GM12873 (cell line): Measurements from ENCODE around the gene IL17RE.

Experiments used
- TF ChIP-seq, protein P1 (sequence below): IDR thresholded peaks from 2 replicates; pipeline ENCODE4 v1.5.1; 2012; ENCODE audit warnings: low read depth, mild to moderate bottlenecking, moderate library complexity, low read length, control low read depth; ENCODE audit not compliant: insufficient read depth; ENCODE audit errors: missing control alignments

The IL17RE gene, protein sequence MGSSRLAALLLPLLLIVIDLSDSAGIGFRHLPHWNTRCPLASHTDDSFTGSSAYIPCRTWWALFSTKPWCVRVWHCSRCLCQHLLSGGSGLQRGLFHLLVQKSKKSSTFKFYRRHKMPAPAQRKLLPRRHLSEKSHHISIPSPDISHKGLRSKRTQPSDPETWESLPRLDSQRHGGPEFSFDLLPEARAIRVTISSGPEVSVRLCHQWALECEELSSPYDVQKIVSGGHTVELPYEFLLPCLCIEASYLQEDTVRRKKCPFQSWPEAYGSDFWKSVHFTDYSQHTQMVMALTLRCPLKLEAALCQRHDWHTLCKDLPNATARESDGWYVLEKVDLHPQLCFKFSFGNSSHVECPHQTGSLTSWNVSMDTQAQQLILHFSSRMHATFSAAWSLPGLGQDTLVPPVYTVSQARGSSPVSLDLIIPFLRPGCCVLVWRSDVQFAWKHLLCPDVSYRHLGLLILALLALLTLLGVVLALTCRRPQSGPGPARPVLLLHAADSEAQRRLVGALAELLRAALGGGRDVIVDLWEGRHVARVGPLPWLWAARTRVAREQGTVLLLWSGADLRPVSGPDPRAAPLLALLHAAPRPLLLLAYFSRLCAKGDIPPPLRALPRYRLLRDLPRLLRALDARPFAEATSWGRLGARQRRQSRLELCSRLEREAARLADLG

DNA sequence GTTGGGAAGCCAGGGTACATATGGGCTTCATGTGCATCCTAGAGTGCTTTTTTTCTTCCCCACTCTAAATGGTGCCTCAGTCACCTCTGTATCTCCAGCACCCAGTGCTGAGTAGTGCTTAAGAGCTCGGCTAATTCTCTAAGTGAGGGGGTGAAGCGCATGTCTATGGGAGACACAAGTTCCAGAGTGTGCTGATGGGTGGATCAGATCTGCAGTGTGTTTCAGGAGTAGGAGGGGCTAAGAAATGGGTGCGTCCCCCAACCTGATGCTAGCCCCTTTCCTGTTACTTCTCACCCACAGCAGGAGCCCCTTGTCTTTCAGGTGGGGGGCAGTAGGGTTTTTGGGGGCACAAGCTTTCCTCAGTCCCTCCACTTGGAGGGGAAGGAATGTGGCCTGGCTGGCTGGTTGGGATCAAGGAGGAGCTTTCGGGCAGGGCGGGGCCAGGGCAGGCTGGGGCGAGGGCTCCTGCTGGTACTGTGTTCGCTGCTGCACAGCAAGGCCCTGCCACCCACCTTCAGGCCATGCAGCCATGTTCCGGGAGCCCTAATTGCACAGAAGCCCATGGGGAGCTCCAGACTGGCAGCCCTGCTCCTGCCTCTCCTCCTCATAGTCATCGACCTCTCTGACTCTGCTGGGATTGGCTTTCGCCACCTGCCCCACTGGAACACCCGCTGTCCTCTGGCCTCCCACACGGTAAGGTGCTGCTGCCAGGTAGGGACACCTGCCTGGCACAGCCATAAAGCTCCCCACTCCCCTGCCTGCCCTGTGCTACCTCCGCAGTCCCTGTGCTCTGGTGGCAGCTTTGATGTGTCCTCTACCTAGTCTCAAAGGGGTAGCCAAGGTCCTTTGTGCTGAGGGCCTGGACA, at the start of gene IL17RE:
Gene IL17RE, plus strand, starts transcription at position 477 of the 866 bp plus-strand sequence. Its CDS starts 85 bp downstream, at position 562.
- TF ChIP-seq, protein P1, sequence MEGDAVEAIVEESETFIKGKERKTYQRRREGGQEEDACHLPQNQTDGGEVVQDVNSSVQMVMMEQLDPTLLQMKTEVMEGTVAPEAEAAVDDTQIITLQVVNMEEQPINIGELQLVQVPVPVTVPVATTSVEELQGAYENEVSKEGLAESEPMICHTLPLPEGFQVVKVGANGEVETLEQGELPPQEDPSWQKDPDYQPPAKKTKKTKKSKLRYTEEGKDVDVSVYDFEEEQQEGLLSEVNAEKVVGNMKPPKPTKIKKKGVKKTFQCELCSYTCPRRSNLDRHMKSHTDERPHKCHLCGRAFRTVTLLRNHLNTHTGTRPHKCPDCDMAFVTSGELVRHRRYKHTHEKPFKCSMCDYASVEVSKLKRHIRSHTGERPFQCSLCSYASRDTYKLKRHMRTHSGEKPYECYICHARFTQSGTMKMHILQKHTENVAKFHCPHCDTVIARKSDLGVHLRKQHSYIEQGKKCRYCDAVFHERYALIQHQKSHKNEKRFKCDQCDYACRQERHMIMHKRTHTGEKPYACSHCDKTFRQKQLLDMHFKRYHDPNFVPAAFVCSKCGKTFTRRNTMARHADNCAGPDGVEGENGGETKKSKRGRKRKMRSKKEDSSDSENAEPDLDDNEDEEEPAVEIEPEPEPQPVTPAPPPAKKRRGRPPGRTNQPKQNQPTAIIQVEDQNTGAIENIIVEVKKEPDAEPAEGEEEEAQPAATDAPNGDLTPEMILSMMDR = no peak

DNA sequence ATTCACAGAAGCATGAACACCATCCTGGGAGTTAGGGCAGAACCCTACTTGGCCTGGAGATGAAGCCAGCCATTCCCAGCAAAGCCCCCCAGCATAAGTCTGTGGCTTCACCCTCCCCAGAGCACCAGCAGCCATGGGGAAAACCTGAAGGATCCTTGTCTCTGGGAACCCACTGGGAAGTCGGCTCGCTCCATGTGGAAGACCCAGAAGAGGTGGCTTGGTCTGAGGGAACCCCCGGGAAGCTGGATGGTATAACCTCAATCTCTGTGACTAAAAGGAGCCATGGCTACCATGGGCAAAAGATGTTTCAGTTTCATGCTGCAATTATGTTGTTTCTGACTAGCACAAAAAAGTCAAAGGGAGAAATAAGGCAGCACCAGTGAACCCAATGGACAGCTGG, 47.1 kb upstream of the IL17RE start:
- TF ChIP-seq, protein P1 = no peak

DNA sequence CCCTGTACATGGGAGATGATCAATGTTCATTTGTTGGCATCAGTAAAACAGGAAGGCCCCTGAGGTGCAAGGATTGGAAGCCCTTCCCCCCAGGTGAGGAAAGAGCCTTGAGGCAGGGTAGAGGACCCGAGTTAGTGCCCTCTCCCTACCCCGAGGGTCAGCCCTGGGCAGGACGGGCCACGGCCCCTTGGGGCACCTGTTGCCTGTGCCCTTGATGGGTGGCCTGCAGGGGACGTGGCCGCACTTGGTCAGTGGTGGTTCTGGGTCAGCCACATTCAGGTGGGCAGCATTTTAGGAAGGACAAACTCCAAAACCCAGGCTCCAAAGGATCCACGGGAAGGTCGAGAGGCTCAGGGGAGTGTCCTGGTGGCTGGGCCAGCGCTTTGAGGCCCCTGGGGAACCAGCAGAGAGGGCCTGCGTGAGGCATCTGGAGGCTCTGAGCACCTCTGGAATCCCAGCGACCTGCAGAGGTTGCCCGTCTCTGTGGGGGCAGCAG, 43.1 kb upstream of the IL17RE start:
- TF ChIP-seq, protein P1 = no peak

DNA sequence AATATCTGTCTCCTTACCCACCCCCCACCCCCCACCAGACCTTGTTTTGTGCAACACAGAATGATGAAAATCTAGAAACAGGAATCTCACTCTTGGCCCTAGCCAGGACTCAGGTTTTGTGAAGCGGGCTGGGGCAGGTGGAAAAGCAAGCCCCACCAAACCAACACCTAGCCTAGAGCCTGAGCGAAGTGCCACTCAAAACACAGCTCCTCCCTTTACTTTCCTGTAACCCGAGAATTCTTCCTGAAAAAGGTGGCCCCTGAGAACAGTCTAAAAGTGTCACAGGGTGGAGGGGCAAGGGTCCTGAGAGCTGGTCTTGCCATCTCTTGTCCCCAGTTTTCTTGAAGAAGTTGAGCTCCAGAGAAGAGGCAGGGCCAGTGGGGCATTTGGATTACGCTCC, 41.4 kb upstream of the IL17RE start:
- TF ChIP-seq, protein P1 = no peak

DNA sequence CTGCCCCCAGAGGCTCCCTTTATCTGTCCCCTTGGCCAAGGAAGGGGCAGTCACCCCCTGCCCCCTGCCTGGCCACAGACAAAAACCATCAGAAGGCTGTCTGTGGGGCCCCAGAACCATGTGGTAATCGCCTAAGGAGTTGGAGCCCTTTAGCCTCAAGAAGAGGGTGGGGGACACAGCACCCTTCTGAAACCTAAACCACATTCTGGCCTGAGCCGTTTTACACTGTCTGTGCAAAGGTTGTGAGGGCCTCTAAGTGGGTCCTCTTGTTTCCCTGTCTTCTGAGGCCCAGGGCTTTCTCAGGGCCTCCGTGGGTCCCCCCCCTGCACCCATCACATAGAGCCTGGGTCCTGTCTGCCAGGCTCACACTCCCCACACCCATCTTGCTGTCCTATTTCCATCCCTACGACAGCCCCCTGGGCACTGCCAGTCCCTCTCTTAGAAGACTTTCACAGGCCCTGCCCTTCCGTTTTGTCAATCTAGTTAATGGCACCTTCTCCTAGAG, 41.0 kb upstream of the IL17RE start:
- TF ChIP-seq, protein P1 = no peak

DNA sequence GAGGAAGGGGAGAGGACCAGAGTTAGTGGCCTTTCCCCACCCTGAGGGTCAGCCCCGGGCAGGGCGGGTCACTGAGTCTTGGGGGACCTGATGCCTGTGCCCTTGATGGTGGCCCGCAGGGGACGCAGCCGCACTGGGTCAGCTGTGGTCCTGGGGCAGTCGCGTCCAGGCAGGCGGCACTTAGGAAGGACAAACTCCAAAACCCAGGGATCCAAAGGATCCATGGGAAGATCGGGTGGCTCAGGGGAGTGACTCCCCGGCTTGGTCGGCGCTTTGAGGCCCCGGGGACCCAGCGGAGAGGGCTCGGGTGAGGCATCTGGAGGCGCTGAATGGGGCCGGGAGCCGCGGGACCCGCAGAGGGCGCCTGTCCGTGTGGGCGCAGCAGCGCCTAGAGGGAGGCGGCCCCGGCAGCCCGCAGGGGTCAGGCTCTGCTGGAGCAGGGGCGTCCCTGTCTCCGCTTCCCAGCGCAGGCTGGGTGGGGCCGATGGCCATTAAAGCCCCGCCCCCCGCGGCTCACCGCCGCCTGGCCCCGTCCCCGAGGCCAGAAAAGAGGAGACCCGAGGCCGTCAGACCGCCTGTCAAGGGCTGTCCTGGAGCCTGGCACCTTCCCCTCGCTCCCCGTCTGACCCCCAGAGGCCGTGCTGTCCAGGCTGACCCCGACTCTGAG, 40.1 kb upstream of the IL17RE start:
- TF ChIP-seq, protein P1 = no peak
